Hematopoietic multipotent progenitor cell treated with erythropoietin and hydrocortisone succinate and interleukin-3 and kit ligand, for 6 days (in vitro differentiated cells): ENCODE results near the gene FXYD2.
A peak's percentile ranks its signal among the peaks of the same experiment; 100 is the strongest.

Source experiments
- DNase-seq: peaks from one replicate; pipeline ENCODE4 v3.0.0-alpha.2; 2015

FXYD2 gene

DNA sequence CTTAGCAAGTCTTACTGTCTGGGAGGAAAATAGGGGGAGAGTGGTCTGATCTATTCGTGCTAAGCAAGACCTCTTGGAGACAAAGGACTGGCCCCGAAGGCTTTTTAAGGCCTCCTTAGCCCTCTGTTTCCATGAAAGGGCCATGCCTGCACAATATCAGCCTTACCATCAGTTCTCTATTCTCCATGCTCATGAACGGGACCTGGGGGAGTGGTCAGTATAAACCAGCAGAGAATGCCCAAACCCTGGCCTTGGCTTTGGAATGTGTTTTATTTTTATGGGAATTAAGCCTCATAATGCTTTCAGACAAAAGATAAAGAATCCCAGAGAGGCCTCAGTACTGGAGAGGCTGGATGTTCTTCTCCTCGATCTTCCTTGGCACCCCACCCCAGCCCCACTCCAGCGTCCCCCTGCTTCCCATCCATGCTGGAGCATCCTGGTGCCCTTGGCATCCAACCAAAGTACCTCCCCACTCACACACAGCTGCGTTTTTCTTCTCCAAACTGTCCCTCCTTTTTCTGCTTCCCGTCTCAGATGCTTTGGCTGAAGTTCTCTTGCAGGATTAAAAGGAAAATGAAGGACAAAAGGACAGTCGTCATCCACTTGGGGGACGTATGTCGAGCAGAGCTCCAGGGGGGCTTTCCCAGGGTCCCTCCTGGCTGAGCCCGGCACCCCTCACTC lies 33.3 kb upstream of the FXYD2 start:
- DNase-seq = no peak

DNA sequence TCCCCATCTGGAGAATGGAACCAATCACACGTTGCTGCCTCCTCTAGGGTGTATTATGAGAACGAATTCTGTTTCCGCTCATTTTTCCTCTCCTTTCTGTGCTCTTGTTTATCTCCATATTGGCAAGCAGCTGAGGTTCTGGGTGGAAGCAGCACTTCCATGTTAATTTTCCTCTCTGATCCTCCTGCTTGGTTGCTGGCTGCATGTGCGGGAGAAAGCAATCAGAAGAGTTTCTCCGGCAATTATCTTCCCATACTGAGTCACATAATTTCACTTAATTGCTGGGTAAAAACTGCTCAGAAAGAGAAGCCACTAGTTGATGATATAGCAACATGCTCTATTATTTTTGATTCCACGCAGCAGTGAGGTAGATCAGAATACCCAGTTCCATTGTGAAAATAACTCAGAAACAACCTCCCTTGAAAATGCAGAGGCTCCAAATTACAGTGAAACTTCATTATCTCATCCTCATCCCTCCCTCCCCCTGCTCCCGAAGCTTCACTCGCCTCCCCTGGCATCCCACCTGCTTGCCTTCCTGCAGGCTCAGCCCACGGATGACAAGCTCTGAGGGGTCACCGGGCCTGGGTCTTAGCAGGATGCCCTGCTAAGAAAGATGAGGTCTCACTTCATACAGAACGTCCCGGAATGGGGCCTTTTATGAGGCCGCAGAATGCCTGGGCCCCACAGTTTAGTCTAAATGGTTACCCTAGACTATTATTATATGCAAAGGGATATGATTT lies 31.5 kb upstream of the FXYD2 start:
- DNase-seq = no peak

DNA sequence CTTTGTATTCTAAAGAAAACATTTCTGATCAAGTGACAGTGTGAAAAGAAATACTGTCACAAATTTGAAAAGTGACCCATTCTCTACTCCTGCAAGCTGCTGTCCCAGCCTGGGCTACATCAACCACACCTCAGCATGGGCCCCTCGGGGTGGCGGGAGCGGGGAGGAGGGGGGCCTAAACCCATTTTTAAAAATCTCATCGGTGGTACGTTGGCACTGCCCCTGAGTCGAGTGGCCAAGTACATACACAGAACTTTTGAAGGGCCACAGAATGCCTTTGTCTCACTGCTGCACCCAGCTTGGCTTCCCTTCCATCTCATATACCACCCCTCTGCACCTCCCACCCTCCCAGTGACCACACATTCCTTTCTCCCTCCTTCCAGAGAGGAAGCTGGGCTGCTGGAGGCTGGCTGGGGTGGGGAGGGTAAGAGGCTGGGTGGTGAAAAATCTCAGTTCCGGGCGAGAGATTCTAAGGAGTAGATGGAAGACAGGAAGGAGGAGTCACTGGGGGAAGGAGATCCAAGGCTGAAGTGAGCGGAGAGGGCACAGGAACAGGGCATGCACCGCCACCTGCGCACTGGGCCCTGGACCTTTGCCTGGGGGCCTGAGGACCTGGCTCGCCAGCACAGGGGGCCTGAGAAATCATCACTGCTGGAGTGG lies 30.8 kb upstream of the FXYD2 start:
- no peak for DNase-seq

DNA sequence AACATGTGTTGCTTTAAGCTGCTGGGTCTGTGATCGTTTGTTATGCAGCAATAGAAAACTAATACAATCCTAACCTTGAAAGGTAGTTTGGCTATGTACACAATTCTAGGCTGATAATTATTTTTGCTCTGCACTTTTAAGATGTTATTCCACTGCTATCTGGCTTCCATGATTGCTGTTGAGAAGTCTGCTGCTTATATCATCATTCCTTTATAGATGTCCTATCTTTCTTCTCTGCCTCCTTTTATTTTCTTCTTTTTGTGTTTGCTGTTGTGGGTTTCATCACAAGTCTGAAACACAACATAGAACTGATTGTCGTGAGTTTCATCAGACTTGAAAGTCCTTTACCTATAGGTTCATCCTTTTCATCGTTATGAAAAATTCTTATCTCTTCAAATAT lies 27.8 kb upstream of the FXYD2 start:
- DNase-seq = no peak

DNA sequence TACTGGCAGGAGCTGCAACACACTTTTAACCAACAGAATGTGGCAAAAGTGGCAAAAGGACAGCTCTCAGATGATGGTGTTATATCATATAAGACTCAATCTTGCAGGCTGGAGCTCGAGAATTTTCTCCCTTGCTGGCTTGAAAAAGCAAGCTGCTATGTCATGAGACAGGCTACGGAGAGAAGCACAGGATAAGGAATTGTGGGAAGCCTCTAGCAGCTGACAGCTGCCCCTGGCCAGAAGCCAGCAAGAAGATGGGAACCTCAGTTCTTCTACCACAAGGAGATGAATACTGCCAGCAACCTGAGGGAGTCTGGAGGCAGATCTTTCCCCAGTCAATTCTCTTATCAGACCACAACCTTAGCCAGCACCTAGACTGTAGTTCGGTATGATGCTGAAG lies 27.3 kb upstream of the FXYD2 start:
- no peak for DNase-seq

DNA sequence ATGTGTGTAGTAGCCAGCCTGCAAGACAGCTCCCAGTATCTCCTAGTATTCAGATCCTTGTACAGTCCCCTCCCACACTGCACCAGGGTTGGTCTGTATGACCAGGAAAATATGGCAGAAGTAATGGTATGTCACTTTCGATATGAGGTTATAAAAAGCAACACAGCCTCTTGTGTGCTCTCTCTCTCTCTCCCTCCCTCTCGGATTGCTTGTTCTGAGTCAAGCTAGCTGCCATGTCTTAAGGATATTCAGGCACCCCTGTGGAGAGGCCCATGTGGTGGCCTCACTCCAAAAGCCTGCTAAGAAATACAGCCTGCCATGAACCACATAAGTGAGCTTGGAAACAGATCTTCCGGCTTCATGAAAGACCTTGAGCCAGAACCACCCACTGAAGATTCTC lies 26.6 kb upstream of the FXYD2 start:
- no peak for DNase-seq

DNA sequence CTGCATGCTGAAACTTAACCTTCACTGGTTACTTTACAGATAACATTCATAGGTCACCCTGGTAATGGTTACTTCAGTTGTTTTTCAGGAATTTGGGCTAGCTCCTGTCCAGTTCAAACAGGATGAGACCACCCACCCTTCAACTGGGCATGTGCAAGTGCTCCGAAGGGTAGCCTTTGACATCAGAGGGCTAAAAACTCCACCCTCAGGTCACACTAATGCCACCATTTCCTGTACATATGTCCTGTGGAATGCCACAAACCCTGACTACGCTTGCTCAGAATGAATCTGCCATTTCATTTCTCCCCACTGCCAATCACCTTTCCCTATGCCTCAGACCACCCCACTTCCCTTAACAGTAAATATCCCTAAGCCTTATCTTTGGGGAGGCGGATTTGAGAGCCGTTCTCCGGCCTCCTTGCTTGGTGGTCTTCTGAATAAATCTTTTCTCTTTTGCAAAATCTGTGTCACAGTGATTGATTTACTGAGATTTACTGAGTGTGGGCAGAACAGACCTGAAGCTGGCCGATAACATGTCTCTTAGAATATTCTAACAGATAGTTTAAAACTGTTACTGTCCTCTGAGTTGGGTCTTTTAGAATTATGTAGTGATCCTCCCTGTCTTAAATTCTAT lies 25.4 kb upstream of the FXYD2 start:
- DNase-seq = no peak

DNA sequence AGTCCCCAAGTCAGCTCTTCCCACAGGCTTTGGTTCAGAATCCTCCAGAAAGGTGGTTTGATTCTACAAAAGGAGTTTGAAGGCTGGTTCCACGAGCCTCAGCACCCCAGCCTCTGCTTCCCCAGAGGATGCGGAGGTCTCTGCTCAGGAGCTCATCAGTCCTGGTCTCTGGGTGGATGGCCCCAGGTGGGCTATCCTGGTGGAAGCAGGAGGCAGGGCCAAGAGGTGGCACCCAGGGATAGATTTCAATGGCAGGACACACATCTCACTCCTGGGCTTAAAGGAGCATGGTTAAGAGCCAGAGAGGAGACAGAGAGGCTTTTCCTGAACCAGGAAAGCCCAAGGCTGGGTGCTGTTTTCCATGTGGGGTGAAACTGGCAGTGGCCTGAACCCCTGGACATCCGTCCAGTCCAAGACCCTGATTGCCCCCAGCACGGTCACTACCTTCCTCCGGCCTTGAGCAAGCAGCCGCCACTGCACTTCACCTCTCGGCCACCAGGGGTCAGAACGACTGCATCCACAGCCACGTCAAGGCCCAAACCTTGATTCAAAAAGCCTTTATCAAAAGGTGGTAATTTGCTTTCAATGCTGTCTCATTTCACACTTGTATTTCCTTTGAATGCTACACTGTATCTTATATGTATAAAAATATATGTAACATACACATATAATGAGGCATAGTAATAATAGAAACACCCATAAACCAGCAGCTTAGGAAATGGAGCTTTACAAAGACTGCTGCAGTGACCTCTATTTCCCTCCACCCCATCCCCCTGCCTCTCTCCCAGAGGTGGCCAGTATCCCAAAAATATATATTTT lies 19.3 kb upstream of the FXYD2 start:
- DNase-seq = peak; percentile 77

DNA sequence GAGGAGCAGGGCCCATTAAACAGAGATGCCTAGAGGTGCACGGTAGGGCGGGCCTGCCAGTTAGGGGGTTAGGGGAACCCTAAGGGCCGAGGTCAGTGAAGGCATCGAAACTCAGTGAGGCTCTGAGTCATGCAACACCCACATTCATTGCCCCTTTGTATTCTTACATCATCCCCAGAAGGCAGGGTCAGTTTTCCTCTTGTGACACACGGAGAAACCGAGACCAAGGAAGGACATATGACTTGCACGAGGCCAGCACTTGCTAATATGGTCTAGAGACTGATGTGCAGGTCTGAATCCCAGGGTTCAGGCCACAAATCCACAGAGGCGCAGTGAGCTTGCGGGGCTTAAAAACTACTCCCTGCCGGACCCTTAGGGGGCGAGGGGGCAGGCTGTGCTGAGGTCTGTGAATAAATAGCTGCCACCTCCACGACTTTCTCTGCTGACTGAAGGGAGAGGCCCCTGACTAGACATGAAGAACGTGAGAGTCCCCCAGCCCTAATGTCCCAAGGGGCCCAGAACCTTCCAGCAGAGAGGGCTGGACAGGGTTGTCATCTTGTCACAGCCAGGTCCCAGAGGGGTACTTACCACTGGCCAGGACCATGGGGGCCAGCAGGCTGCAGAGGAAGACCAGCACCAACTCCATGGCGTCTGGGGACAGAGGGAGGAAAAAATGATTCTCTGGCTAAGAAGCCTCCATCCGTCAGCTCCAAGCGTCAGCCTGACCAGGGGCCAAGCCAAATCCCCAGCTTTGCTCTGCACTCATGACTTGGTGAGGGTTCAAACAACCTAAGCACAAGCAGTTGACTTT lies 17.8 kb upstream of the FXYD2 start:
- no peak for DNase-seq

DNA sequence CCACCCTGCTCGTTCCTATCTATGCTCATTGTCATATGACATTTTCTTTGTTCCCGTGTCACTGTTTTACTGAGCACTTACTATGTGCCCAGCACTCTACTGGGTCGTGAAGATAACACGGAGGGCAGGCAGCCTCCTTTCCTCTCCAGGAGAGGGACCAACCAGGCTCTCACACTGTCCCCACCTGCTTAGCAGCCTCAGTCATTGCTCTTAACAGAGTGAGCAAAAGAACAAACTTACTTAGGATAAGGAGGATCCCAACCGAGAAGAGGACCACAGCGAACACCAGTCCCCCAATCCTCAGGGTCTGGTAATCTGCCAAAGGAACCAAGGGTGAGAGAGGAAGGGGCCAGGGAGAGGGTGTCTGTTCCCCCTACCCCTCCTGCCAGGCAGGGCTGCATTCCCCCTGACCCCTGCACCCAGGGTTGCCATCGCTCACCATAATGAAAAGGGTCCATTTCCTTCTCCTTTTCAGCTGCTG lies 17.0 kb upstream of the FXYD2 start:
- DNase-seq = no peak

DNA sequence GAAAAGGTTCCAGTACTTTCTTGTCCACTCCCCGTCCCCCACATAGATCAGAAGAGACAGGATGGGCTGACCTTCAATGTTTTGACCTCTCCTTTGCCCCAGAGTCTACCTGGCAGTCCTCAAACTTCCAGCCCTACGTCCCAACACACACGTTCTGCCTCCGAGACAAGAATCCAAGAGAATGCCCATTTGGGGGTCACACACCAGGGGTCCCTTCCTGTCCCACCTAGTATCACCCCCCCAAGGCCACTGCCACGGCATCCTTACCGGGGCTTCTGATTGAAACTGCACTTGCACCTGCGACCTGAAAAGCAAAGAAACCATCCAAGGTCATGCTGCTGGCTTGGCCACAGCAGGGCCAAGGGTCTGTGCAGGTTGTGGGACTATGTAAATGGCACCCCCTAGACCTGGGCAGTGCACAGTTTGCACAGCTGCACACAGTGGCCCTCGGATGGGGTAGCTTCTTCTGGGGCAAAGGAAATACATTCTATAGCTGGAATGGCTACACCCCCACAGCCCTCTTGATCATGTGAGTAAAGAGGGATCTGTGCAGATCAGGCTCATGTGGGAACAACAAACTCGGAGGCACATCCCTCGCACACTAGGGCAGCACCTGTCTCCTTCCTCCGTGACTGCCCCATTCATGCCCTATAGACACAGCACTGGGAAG lies 16.5 kb upstream of the FXYD2 start:
- no peak for DNase-seq

DNA sequence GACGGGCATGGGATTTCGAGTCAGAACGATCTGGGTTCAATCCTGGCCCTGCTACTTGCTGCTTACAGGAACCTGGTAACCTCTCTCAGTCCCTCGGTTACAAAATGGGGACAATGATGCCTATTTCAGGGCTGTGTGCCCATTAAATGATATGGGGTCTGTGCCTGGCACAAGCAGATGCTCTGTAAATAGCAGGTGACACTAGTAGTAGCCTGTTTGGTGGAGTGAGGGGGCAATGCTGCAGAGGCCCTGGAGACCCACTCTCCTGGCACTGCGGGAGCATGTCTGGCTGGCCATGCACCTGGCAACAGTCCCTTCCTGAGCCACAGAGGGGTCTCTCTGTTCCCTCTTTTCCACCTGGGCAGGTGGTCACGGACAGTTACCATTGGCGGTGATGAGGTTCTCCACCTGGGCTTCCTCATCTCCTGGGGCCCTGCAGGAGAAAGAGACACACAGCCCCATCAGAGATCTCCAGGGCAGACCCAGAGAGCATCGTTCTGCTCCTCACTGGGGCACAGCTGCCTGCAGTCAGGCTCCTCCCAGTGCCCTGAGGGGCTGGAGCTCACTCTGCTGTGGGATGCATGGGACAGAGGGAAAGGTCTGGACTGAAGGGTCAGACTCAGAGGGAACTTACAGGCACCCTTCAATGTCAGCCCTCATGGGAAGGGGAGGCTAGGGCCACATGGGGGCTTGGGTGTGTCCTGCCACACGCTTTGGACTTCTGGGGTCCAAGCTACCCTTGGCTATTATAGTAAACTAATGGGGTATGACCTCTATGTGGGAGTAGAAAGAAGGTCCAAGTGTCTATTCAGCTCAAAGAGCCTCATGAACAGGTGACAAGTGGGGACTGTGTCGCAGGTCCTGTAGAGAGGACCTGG lies 15.6 kb upstream of the FXYD2 start:
- no peak for DNase-seq

DNA sequence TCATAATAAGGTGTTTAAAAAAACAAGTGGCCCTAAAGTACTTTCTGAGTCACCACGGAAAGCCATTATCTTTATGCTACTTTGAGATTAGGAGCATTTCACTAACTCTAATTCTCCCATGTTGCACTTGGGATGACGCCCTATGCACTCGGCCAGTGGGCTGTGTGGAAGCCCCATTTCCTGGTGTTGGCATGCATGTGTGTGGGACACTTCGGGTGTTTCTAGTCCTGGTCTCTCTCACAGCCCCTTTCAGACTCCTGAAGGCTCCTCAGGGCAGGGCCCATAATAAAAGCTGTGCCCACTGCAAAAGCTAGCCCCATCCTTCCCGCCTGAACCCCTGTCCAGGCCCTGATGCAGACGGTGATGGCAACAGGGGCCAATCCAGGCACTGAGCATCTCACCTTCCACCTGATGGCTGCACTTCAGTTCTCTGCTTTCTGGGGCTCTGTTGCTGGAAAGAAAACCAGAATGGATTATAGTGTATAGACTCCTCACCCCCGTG lies 14.9 kb upstream of the FXYD2 start:
- no peak for DNase-seq

DNA sequence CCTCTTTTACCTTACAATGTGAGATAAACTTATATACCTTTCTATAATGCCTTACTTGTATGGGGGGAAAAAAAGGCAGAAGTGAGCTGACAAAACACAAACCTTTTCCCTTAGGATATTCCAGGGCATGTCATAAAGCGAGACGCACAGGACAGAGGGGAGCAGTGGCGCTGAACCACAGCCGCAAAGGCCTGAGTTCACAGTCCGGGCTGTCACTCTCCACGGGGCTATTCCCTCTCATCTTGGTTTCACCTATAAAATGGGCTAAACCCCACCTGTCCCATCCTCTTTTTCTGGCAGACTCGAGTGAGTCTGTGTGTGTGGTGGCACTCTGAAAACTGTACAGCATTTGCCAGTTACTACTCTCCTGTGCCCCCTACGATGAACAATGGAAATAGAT lies 14.4 kb upstream of the FXYD2 start:
- DNase-seq = no peak

DNA sequence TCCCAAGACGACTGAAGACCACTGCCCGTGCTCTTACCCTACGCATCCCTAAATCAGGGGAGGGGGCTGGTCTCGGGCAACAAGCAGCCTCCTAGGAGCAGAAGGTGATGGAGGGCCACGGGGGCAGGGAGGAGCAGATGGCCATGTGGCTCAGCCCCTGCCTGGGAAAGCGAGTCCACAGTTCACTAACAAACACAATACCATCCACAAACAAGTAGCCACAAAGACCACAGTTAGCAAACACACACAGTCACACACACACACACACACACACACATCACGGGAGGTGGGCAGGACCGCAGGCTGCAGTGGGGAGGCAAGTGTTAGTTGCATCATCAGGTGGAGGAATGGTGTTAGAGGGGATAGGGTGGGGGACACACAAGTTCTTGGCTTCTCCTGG lies 13.2 kb upstream of the FXYD2 start:
- no peak for DNase-seq

DNA sequence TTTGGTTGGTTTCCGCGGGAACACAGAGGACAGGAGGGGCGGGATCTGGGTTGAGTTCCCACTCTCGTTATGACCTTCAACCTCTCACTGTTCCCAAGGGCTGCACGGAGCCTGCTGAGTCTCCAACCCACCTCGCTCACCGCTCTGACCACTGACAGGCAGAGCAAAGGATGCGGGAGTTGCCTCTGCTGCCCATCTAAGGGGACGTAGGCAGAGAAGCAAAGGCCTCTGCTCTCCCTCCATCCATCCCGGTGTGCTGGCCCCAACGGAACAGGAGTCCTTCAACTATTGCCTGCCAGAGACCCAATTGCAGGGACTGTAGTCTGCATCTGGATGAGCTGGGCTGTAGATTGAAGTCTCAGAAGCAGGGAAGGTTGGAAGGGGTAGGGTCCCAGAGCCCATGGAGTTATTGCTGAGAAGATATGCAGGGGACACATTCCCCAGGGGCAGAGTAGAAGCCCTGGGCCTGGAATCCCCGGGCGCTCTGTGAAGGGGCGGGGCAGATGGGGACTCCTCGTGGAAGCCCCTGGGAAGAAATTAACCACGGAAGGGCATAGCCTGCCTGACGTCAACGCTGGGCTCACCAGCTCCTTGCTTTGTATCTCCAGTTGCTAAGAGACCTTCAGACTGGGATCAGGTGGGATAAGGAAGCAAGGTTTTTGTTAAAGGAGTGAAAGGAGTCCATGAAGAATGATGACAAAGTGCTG lies 12.7 kb upstream of the FXYD2 start:
- DNase-seq = no peak

DNA sequence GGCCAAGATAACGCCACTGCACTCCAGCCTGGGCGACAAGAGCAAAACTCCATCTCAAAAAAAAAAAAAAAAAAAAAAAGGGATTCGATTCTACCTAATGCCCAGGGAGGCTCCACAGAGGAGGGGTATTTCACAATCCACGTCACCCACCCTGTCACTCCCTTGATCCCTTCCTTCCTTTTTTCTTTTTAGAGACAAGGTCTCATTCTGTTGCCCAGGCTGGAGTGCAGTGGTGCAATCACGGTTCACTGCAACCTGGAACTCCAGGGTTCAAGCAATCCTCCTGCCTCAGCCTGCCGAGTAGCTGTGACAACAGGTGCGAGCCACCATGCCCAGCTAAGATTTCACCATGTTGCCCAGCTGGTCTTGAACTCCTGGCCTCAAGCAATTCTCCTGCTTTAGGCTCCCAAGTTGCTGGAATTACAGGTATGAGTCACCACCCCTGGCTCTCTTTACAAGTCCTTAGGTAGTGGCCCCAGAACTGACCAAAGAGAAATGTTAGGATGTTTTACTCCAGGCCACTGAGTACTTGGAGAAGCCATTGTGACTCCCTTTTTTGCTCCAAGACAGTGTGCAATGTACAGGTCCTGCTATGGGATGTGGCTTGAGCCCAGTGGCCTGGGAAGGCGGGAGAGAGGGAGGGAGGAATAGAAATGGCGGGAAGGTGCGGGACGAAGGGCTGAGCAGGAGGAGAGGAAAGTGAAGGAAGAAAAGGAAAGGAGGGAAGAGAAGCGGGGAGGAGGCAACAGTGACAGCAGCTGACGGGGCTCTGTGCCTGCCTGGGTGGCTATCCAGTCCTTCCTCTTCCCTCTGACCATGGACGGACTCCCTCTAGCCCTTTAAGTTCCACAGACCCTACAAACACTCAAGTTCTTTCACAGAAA lies 11.8 kb upstream of the FXYD2 start:
- no peak for DNase-seq

DNA sequence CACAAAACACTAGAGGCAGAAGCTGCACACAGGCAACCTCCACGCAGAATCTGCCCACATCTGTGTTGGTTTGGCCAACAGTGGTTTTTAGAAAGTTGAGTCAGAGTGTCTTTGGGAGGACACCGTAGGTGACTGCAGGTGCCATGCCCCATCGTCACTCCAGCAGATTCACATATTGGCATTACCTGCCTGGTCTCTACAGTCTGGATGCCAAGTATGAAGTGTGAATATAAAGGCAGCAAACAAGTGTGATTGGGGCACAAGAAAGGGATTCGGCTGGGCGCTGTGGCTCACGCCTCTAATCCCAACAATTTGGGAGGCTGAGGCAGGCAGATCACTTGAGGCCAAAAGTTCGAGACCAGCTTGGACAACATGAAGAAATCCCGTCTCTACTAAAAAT lies 11.0 kb upstream of the FXYD2 start:
- no peak for DNase-seq
